Coronary artery (tissue), 2 donors: ENCODE measurements around the gene DNAJC16.
"Not testable (repeated sequence)": the region's sequence is repeated elsewhere in the genome, so short reads cannot be mapped to it uniquely, and the experiment has no call there.

Experiments
- DNase-seq: peaks from one replicate; pipeline ENCODE4 v3.0.0-alpha.2; 2017; ENCODE audit warnings: low spot score
- H3K27ac ChIP-seq, 2 donors: fragments of 200-600 bp; sonication (generic); one replicate each; pipeline ENCODE4 v1.5.1; 2016 to 2019
- H3K4me3 ChIP-seq: fragments of 200-600 bp; sonication (generic); 2 replicates; pipeline ENCODE4 v1.5.1; 2016; ENCODE audit warnings: mild to moderate bottlenecking, moderate library complexity
- TF ChIP-seq, protein P1 (sequence below): fragments of 200-600 bp; sonication (generic); IDR thresholded peaks from one replicate; pipeline ENCODE4 v1.5.1; 2019; ENCODE audit warnings: antibody characterized with exemption

DNAJC16 gene

DNA sequence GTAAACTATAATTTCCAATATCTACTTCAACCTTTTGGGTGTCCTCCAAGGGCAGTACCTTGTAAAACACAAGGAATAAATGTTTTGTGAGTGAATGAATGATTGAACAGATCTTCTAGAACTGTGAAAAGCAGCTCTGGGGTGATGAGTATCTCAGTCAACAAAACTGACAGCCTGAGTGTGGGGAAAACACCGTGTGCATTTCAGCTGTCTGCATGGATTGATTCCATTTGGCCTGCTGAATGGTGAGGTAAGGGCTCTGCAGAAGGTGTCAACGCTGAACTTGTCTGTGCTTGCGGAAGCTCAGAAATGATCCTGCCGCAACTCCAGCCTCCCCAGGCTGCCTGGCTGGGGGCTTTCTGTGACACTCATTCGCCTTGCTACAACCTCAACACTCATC lies 65.6 kb downstream of the DNAJC16 start:
- no peak overlapping the region for H3K27ac ChIP-seq
- no peak overlapping the region for H3K4me3 ChIP-seq
- TF ChIP-seq, protein P1, sequence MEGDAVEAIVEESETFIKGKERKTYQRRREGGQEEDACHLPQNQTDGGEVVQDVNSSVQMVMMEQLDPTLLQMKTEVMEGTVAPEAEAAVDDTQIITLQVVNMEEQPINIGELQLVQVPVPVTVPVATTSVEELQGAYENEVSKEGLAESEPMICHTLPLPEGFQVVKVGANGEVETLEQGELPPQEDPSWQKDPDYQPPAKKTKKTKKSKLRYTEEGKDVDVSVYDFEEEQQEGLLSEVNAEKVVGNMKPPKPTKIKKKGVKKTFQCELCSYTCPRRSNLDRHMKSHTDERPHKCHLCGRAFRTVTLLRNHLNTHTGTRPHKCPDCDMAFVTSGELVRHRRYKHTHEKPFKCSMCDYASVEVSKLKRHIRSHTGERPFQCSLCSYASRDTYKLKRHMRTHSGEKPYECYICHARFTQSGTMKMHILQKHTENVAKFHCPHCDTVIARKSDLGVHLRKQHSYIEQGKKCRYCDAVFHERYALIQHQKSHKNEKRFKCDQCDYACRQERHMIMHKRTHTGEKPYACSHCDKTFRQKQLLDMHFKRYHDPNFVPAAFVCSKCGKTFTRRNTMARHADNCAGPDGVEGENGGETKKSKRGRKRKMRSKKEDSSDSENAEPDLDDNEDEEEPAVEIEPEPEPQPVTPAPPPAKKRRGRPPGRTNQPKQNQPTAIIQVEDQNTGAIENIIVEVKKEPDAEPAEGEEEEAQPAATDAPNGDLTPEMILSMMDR, result no peak
- no peak for DNase-seq

DNA sequence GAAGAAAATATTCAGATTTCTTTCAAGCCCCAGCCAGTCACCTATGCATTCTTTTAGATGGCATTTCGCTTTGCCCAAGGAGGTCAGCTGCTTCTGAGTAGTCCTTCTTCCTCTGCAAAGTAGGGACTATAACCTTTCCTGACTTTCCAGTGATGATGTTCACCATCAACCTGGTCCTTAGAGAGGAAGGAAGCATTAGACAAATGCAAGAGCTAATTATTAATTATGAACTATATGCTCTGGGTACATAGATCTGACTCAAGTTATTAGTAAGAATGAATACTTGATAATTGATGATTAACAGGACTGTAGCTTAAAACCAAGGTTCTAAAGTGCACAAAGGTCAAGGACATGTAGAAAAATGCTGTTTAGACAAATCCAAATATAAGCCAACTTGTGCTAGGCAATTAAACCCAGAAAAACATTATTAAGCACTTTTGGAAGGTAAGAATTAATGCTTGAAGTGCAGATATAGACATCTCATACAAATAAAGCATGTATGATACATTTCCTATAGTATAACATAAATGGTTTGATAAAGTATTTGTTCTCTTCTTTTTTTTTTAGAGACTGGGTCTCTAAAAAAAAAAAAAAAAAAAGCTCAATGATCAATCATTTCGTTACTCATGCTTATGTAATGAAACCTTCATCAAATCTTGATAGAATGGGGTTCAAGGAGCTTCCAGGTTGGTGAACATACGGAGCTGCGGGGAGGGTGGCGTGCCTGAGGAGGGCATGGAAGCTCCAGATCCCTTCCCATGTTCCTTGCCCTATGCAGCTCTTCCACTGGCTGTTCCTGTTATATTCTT lies 69.4 kb downstream of the DNAJC16 start:
- Histone ChIP-seq H3K27ac (no peak overlapping the region), H3K4me3 (no peak overlapping the region)
- DNase-seq, result no peak
- TF ChIP-seq, protein P1, result no peak

DNA sequence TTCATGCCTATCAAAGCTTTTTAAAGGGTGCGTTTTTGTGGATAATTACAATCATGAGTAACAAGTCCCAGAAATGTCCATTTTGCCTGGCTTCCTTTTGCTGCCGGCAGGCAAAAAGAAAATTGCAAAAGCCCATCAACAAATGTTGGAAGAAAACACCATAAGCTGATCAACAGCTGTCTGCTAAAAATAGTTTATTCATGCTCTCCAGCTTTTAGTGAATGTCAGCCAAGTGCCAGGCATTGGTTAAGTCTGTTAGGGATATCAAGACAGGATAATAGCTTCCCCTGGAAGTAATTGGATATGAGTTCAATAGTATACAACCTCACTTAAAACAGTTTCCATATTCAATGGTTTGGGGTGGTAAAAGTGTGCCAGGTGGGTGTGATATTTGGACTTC lies 71.8 kb downstream of the DNAJC16 start:
- no peak overlapping the region for H3K4me3 ChIP-seq
- TF ChIP-seq, protein P1, result no peak
- no peak overlapping the region for H3K27ac ChIP-seq
- no peak for DNase-seq

DNA sequence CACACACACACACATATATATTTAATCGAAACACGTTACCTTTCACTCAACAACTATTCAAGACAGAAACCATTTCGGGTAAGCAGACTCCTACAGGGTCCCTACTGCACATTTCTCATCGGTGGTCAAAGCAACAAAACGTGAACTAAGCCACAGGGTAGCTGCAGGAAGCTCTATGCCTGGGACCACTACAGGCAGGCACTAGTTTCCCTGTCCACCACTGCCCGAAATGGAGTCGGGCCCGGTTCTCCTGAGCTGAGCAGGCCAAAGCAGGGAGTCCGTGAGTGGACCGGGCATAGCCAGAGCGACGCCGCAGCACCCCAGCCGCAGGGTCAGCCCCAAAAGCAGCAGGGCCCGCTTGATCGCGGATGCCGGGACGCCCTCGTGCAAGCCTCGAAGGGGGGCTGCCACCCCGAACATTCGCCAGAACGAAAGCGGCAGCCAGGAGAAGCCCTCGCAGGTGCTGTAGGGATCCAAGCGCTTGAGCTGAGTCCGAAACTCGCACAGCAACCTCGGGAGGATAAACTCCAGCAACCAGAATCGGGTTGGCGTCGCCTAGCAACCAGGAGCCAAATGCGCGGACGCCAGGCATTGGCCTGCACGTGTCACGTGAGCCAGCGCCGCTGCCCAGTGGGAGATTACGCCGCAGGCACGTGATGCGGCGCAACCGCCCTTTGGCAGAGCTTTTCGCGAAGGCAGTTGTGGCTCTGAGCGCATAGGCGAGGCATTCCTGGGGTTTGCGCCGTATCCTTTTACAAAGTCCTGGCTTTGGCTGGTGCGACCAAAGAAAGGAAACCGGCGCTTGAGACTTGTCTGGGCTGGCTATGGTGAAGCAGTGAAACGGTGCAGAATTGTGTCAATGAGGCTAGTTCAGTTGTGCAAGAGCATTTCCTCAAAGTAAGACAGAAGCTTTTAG lies 76.7 kb downstream of the DNAJC16 start:
- Histone ChIP-seq H3K27ac (peak overlapping the region; percentile 74 to 87), H3K4me3 (peak overlapping the region; percentile 78)
- TF ChIP-seq, protein P1, result no peak
- peak; percentile 98 for DNase-seq

DNA sequence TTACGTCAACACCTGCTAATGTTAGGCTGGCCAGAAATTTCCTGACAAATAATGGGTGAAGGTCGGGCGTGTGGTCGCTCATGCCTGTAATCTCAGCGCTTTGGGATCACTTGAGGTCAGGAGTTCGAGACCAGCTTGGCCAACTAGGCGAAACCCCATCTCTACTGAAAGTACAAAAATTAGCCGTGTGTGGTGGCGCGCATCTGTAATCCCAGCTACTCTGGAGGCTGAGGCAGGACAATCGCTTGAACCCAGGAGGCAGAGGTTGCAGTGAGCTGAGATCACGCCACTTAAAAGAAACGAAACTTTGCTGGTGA lies 77.3 kb downstream of the DNAJC16 start:
- H3K4me3 ChIP-seq, result peak overlapping the region; percentile 78
- H3K27ac ChIP-seq, result peak overlapping the region; percentile 74 to 87
- not testable (repeated sequence) for DNase-seq

DNA sequence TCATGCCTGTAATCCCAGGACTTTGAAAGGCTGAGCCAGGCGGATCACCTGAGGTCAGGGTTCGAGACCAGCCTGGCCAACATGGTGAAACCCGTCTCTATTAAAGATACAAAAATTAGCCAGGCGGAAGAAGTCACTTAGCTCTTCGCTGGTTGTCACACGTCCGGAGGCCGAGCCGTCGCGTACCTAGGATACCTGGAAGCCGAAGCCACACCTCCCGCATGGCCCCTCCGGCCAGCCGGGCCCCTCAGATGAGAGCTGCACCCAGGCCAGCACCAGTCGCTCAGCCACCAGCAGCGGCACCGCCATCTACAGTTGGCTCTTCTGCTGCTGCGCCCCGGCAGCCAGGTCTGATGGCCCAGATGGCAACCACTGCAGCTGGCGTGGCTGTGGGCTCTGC lies 77.8 kb downstream of the DNAJC16 start:
- not testable (repeated sequence) for DNase-seq, H3K4me3 ChIP-seq, H3K27ac ChIP-seq

DNA sequence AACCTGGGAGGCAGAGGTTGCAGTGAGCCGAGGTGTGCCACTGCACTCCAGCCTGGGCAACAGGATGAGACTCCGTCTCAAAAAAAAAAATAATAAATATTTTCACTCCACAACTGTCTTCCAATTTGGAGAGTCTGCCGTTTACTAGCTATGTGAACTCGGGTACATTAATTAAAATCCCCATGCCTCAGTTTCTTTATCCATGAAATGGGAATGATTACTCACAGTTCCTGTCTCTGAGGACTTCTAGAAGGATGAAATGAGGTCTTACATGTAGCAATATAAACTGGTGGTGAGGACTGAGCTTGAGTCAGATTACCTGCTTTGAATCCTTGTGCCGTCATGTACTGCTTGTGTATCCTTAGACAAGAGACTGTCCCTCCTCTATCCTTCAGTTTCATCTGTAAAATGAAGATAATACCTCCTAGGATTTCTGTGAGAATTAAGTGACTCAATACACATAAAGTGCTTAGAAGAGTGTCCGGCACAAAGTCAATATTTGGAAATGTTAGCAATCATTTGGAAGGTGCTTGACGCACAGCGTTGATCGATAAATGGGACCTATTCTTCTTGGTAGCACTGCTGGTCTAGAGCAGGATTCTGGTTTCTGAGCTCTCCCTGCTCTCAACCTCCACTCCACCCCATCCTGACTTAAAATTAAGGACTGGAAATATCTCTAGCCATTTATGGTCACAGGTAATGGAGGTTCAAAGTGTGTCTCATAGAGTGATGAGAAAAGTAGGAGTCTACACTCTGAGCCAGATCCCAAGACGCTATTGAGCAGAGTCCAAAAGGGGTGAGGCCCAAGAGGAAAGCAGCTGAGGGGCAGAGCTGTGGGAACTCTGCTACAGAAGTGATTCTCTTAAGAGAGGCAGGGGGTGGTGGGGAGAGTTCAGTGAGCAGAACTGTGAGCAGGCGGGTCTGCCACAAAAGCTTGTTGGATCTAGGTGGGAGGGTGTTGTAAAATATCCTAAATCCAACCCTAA lies 79.0 kb downstream of the DNAJC16 start:
- Histone ChIP-seq H3K4me3 (no peak overlapping the region), H3K27ac (no peak overlapping the region)
- no peak for DNase-seq
- TF ChIP-seq, protein P1, result no peak
